AG08396 (cell line): ENCODE data around the gene SERTAD3.
"Not testable (repeated sequence)": the region's sequence is repeated elsewhere in the genome, so short reads cannot be mapped to it uniquely, and the experiment has no call there.

Experiments used
- DNase-seq: peaks from one replicate; pipeline ENCODE4 v3.0.0; 2012; ENCODE audit warnings: low spot score, mixed read lengths

The SERTAD3 gene

DNA sequence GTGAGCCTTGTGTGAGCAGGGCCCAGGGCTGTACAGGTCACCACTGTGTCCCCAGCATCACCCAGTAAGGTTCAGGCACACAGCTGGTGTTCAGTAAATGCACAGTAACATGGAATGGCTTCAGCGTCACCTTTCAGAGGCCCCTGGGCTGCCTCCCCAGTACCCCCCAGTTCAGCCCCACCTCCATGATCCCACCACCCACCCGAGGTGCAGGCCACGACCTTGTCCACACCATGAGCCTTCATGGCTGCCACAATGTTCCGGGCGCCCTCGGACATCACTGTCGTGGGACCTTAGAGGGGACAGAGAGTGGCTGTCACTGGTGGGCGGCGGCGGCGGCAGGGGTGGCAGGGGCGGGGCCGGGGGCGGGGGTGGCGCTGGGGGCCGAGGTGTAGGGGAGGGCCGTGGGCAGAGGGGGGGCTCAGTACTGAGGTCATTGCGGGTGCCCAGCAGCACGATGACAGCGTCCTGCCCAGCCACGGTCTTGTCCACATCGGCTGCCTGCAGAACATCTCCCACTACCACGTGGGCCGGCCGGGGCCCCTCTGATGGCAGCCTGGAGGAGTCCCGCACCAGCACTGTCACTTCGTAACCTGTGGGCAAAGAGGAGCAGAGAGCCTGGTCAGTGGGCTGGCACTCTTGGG is 13.9 kb upstream of the SERTAD3 start:
- no peak for DNase-seq

DNA sequence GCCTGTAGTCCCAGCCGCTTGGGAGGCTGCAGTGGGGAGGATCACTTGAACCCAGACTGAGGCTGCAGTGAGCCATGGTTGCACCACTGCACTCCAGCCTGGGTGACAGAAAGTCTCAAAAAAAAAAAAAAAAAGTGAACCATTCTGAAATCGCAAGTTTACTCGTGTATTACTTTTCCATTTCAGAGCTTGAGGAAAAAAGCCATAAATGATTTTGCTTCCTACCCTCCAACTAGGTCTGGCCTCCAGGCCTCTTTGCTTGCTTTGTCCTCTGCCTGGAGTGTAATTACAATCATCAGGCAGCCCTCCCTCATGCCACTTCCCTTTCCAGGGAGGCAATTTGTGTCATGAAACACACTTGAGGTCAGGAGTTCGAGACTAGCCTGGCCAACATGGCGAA is 12.9 kb upstream of the SERTAD3 start:
- DNase-seq, result no peak

DNA sequence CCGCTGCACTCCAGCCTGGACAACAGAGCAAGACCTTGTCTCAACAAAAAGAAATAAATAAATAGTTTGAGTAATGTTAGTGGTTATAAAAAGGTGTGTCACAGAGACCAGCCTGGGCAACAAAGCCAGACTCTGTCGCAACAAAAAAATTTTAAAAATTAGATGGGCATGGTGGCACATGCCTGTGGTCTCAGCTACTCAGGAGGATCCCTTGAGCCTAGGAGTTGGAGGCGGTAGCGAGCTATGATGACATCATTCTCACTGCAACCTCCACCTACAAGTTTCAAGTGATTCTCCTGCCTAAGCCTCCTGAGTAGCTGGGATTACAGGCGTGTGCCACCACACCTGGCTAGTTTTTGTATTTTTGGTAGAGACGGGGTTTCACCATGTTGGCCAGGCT is 9.8 kb upstream of the SERTAD3 start:
- not testable (repeated sequence) for DNase-seq

DNA sequence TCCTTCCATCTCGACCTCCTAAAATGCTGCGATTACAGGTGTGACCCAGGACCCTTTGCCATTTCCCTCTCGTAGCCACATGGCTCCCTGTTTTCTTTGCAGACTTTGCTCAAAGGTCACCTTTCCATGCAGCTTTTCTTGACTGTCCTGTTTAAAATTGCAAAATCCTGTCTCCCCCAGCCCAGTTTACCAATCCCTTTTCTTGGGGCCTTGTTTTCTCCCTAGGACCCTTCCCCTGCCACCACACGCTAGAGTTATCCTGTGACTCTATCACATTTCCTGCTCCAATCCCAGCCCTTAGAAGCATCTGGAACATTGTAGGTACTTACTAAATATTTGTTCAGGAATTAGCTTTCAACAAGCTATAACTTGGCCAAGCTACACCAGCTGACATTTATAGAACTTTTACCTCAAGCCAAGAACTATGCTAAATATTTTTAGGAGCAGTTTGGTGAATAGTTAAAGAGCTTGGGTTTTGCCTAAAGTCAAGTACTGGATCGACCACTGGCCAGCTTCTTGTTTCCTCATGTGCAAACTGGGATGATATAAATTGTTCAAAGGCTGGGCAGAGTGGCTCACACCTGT is 9.1 kb upstream of the SERTAD3 start:
- no peak for DNase-seq

DNA sequence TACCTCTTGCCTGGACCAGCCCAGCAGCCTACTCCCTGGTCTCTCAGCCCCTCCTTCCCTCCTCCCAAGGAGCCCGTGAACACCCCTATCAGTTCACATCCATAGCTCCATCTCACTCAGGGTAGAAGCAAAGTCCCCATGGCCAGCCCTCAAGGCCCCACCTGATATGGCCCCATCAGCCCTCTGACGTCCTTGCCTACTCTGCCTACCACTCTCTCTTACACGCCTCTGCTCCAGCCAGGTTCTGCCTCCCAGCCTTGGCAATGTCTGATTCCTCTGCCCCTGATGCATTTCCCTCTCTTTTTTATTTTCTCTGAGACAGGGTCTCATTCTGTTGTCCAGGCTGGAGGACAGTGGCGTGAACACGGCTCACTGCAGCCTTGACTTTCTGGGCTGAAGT is 7.9 kb upstream of the SERTAD3 start:
- no peak for DNase-seq

DNA sequence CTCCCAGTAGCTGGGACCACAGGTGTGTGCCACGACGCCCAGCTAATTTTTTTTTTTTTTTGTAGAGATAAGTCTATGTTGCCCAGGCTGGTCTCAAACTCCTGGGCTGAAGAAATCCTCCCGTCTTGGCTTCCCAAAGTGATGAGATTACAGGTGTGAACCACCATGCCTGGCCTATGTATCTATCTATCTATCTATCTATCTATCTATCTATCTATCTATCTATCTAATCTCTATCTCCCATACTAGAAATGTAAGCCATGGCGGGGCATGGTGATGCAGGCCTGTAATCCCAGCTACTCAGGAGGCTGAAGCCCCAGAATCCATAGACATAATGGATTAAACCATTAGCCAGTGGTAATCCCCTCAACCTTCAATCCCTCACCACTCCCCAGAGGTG is 6.5 kb upstream of the SERTAD3 start:
- no peak for DNase-seq

DNA sequence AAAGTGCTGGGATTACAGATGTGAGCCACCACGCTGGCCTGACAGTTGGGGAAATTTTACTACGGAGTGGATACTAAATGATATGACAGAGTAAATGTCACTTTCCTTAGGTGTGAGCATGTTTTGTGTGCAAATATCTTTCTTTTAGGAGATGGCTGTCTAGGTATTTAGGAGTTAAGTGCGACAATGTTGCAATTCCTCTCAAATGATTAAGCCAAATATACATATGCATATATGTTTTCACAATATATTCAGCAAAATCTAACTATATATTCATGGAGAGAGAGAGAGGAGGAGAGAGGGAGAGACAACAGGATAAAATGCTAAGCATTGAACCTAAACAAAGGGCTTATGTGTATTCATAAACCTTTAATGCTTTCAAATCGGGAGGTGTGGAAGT is 5.4 kb upstream of the SERTAD3 start:
- no peak for DNase-seq

DNA sequence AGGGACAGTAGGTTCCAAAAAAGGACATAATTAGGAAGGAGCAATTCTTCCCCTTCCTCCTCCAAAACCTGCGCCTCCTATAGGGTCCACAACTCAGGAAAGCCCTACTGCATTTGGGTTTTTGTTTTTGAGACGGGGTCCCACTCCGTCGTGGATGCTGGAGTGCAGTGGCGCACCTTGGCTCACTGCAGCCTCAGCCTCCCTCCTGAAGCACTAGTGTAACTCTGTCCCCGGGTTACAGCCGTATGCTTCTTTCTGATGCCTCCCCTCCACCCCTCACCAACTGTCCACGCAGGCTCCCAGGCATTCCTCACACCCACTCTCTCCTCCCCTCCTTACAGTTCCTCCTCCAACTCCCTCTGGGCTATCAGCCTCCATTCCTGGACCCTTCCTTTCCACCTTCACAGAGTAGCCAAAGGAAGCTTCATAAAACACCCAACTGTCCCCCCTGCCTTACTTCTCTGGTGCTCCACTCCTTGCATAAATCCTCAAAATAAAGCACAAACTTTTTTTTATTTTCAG is 2.2 kb upstream of the SERTAD3 start:
- DNase-seq, result no peak

DNA sequence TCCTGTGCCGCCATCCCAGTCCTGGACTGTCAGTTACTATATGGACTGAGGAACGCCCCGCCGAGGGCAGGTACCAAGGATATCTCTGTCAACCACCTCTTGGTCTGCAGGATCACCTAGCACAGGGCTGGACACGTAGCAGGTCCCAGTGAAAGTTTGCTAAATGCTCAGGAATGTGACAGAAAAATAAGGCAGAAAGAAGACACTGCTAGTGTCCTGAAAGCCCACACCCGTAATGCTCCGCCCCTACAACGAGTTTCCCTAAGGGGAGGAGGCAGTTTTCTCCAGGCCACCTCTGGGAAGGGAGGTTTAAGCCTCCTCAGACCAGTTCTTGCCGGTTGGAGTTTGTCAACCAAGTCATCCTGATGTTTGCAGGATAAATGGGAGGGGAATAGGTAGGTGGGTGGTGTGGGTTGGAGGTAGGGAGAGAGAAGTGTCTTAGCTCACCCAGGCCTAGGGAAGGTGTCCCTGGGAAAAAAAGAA is 1.7 kb upstream of the SERTAD3 start:
- DNase-seq, result no peak

DNA sequence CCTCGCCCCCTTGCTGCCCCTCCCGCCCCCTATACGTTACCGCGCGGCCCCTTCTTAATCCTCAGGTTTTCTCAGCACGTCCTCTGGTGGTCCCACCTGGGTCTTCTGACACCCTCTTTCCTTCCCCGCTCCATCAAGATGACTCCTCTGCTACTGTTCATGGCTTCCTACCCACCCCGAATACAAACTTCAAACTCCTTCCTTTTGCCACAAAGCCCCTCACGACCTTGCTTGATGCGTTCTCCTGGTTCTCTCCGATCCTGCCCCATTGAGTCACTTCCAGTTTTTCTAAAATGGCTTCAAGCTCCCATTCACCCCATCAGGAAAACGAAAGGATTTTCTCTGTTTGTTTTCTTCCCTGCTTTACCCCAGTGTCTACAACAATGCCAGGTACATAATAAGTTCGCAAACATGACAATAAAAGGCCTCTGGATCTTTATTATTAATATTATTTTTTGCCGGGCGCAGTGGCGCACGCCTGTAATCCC is 734 bp upstream of the SERTAD3 start:
- no peak for DNase-seq

DNA sequence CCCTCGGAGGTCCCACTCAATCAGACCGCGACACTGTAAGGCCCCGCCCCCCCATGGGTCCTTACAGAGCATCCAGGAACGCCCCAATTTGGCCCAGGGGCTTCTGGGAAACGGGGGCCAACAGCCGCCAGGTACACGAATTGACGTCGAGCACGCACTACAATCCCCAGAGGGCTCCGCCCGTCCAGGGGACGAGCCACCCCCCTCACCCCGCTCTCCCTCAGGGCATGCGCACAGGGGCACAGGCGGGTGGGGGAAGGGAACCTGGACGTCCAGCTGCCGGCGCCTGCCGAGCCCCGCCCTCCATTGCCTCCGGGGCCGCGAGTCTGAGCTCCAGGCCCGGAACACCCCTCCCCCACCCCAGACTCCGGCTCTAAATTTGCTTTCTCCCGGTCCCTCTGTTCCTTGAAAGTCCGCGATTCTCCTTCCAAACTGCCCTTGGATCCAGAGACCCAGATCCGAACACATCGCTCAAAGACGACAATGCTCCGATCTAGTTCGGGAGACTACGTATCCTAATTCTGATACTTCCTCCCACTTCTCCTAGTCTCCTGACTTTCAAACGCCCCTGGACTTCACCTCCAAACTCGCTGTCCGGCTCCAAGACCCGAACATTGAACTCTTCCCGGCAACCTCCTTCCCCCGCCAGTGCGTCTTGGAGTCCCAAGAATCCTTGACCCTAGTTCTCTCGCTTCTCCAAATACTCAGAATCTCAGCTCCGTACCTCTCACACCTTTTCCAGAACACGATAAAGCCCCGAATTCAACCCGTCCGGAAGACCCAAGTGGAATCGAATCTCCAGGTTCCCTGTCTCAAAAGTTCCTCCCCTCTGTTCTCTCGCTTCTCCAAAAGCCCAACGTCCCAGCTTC is 770 bp downstream of the SERTAD3 start:
- peak; percentile 99 for DNase-seq

DNA sequence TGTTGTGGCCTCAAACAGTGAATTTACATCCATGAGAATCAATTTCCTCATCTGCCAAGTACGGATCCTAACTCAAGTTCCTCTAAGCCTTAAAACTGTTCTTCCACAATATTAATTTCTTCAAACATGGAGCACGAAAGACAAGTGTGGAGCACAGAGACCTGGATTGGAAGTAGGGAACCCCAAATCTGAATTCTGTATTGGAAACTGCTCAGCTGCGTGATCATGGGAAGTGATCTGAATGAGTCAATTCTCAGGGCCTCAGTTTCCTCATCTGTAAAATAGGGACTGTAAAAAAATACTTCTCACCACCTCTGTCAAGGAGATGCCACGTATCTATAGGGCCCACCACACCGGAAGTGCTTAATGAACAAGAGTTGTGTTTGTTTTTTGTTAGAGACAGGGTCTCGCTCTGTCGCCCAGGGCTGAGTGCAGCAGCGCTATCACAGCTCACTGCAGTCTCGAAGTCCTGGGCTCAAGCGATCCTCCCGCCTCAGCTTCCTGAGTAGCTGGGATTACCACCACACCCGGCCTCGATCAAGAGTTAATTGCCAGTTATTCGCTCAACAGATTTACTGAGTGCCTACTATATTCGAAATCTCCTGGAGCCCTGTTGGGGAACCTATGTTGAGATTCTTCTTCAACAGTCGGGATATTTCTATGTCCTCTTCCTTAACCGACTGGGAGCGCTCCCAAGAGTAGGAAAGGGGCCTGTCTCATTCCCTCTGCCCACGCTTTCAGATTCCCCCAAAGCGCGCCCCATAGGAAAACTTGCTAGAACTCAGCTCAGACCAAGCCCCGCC is 1.6 kb downstream of the SERTAD3 start:
- no peak for DNase-seq

DNA sequence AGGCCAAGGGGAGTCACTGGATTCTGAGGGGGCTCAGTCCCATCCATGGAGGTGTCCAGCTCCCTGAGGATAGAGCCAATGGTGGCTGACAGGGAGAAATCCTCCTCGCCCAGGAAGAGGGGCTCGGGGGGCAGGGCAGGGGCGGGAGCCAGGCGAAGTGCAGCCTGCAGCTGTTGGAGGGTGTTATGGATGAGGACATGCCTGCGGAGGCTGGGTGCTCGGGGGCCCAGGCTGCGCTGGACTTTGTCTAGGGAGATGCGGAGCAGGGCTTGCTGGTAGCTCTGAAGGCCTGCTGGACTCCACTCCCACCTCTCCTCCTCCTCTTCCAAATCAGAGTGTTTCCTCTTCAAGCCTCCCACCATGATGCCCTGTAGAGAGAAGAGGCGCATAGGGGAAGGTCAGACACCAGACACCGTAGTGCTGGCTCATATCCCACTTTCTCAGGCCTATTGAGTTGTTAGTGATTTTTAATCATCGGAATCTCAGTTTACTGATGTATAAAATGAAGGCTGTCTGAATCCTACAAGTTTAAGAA is 2.3 kb downstream of the SERTAD3 start:
- no peak for DNase-seq

DNA sequence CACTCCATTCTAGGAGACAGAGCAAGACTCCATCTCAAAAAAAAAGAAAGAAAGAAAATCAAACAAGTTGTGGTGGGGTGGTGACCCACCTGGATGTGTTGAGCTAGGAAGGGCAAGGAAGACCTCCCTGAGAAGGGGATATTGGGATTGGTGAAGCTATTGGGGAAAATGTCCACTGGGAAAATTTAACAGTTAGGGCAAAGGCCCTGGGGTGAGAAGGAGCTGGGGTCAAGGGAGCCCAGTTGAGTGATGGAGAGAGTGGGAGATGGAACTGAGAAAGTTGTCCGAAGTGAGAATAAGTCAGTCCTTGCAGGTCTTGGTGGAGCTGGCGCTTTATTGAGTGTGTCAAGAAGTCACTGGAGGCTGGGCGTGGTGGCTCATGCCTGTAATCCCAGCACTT is 5.9 kb downstream of the SERTAD3 start:
- DNase-seq, result no peak

DNA sequence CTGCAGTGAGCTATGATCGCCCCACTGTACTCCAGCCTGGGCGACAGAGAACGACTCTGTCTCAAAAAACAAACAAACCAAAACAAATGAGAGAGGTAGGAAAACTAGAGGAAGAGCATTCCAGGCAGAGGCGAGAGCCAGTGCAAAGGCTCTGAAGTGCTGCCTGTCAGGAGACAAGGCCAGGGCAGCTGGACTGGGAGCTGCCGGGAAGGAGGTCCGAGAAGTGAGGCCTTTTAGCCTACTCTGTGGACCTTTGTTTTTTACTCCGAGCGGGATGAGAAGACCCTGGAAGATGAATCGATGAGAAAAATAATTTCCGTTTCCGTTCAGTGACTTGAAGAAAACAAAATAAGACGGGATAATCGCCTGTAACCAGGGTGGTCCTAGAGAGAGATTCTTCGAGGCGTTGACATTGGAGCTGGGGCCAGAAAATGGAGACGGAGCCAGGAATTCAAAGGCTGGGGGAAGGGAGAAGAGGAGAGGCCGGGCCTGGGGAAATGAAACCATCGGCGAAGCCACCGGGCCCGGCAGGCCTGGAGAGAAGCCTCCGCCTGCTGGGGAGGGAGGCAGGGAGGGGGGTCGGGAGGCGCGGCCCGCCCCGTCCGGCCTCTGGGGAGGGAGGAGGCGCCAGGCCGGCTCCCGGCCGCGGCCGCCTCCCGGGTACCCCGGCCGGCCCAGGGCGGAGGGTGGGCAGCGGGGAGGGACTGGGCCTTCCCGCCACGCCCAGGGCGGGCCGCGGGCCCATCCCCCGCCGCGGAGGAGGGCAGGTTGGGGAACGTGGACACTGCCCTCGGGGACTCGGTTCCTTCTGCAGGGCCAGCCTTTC is 10.5 kb downstream of the SERTAD3 start:
- DNase-seq, result peak; percentile 93

DNA sequence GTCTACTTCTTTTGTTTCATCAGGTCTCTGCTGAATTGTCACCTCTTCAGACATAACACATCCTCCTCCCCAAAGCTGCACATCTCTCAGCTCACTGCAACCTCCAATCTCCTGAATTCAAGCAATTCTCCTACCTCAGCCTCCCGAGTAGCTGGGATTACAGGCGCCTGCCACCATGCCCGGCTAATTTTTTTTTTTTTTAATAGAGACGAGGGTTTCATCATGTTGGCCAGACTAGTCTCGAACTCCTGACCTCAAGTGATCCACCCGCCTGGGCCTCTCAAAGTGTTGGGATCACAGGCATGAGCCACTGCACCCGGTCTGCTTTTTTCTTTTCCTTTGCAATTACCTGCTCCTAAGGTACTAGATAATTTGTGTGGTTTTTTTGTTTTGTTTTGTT is 11.4 kb downstream of the SERTAD3 start:
- not testable (repeated sequence) for DNase-seq

DNA sequence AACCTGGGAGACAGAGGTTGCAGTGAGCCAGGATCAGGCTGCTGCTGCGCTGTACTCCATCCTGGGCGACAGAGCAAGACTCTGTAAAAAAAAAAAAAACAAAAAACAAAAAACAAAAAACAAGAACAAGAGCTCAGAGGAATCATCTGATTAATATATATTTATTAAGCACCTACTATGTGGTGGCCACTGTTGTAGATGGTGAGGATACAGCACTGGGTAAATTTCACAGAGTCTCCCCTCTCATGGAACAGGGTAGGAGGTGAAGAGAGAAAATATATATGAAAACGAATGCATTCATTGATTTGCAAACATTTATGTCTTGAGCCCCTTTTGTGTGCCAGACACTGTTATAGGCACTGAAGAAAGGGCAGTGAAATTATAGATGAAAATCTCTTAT is 12.4 kb downstream of the SERTAD3 start:
- DNase-seq, result no peak

DNA sequence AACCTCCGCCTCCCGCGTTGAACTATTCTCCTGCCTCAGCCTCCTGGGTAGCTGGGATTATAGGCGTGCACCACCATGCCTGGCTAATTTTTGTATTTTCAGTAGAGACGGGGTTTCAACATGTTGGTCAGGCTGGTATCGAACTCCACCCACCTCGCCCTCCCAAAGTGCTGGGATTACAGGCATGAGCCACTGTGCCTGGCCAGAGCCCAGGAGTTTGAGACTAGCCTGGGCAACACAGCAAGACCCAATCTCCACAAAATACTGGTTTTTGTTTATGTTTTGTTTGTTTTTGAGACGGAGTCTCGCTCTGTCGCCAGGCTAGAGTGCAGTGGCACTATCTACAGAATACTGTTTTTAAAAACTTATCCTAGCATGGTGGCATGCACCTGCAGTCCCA is 13.9 kb downstream of the SERTAD3 start:
- not testable (repeated sequence) for DNase-seq

DNA sequence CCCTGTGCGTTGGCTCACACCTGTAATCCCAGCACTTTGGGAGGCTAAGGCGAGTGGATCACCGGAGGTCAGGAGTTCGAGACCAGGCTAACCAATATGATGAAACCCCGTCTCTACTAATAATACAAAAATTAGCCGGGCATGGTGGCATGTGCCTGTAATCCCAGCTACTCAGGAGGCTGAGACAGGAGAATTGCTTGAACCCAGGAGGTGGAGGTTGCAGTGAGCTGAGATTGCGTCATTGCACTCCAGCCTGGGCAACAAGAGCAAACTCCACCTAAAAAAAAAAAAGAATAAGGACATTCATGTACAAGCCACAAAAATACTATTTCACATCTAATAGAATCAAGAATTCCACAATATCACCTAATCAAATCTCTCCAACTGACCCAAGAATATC is 15.9 kb downstream of the SERTAD3 start:
- DNase-seq, result not testable (repeated sequence)

DNA sequence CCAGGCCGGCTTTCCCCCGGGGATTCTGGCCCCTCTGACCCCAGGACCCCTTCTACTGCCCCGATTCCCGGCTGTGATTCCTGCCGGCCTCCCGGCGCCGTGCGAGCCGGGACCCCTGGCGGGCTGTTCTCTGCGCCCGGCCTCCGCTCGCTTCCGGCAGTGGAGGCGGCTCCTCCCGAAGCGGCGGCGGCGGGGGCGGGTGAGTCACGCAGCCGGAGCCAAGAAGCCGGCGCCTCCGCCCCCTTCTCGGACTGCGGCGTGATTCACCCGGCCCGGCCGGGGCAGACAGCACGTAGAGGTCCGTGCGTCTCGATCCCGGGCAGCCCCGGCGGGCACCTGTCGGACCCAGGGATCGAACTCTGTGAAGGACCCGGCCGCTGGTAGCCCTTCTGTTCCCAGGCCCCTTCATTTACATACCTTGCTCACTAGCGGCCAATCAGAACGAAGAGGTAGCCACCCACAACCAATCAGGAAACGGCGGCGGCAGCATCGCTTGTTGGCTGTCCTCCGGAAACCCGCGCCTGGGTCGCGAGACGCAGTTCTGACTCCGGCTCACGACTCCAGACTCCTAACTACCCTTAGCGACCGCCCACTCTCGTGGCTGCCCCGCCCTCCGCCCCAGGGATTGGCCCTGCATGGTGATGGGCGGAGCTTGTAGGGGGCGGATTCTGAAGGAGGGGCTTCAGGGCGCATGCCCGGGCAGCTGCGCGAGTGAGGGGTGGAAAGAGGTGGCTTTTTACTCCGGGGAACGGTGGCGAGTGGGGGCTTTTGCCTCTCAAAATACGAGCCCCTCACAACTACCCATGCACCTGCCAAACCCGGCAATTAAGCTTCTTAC is 18.5 kb downstream of the SERTAD3 start, which contains the start of gene SERTAD1:
SERTAD1 (minus strand) TSS at position 543 of the 838 bp plus-strand sequence. CDS start 2,446 bp downstream, outside the sequence.
- DNase-seq, result peak; percentile 98
